GM20431 (cell line): ENCODE measurements around the gene MUC5AC.

Source experiments
- in situ Hi-C: fragments of 300-500 bp; cut with MseI, MboI; formaldehyde crosslinking; loops from one replicate; pipeline ENCODE4 v1.15.0; 2020; ENCODE audit warnings: low sequenced_read_pairs; ENCODE audit not compliant: unreplicated experiment

Gene MUC5AC

DNA sequence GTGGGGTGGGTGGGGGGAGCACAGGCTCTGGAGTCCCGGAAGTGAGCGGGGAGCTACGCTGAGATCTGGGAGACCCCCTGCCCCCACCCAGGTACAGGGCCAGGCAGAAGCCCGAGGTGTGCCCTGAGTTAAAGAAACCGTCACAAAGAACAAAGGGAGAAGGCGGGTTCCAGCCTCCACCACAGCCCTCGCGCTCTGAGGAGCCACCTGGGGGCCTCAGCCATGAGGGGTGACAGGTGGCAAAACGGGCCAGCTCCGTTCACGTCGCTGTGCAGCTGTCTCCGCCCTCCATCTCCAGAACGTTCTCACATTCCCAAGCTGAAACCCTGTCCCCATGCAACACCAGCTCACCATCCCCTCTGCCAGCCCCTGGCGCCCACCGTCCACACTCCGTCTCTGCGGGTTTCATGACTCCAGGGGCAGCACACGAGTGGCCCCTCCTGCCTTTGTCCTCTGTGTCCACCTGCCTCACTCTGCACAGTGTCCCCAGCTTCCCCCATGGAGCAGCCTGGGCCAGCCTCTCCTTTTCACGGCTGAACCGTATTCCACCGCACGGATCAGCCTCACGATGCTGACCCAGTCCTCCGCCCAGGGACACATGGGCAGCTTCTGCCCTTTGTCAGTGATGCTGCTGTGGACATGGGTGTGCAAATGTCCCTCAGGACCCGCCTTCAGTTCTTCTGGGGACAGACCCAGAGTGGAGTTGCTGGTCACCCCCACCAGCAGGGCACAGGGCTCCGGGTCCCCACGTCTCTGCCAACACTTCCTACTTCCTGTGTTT is 63.4 kb downstream of the MUC5AC start:
- in situ Hi-C loops: no loop called here

- in situ Hi-C loops: no loop called here
These were observed 64.1 kb downstream of the MUC5AC start for GRCh38 chr11:1221848-1222311.

DNA sequence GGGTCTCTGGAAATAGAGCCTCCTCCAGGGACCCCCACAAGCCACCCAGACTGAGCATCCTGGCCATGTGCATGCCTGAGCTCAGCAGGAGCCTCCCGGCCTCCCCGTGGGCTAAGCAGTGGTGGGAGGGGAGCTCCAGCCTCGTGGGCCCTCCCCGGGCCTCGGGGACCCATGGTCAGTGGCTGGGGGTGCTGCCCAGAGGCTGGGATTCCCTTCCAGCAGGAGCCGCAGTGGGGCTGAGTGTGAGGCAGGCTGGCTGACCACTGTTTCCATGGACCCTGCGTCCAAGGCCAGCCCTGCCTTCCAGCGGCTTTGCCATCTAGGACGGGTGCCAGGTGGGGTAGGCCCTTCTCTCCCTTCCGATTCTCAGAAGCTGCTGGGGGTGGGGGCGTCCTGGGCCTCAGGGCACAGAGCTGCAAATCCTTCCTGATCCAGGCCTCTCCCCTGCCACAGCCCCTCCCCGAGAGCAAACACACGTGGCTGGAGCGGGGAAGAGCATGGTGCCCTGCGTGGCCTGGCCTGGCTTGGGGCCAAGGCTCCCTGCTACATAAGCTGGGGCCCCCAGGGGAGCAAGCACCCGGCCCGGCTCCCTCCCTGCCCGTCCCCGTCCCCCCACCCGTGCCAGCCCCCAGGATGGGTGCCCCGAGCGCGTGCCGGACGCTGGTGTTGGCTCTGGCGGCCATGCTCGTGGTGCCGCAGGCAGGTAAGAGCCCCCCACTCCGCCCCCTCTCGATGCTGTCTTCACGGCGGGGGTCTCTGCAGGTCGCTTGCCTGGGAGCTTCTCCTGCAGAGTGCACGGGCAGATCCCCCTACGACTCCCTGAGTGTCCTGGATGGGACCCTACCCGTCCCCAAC is 65.0 kb downstream of the MUC5AC start, which contains the start of gene MUC5B:
MUC5B (plus strand) TSS at position 576 of the 855 bp plus-strand sequence; CDS start at position 634, 58 bp downstream.
- in situ Hi-C loops: no loop called here

GRCh38 chr11:1223346-1224110 is 65.8 kb downstream of the MUC5AC start:
- in situ Hi-C loops: no loop called here

GRCh38 chr11:1224111-1224490 is 66.3 kb downstream of the MUC5AC start:
- in situ Hi-C loops: no loop called here

DNA sequence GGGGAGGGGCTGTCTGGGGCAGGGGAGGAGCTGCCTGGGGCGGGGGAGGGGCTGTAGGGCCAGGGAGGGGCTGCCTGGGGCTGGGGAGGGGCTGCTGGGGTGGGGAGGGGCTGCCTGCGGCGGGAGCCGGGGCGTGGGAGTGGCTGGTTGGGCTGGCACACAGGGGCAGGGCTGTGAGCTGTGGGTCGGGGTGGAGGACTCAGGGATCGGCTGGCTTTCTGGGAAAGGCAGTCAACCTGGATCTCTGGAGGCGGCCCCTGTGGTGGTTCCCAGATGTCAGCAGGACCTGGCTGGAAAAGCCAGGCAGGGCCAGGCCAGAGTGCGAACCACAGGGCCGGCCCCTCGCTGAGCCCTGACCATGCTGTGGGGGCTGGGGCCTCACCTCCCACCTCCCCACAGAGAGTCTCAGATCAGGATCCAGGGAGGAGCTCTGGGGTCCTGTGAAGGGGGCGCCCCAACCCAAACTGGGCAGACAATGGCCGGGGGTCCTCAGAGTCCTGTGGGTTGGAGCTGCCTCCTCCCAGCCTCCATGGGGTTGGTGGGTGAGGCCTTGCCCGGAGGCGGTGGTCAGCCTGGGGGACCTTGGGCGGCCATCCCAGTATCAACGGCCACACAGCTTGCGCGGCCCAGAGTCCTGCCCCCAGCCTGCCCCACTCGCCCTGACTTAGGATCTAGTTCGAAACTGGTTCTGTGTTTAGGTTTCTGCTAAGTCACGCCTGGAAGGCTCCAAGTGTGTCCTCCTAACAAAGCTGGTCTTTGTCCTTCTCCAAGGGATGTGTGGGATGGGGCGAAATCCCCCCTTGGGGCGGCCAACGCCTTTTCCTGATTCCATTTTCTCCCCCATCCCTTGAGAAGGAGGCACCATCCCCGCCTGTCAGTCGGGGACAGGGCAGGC is 67.0 kb downstream of the MUC5AC start:
- in situ Hi-C loops: no loop called here

DNA sequence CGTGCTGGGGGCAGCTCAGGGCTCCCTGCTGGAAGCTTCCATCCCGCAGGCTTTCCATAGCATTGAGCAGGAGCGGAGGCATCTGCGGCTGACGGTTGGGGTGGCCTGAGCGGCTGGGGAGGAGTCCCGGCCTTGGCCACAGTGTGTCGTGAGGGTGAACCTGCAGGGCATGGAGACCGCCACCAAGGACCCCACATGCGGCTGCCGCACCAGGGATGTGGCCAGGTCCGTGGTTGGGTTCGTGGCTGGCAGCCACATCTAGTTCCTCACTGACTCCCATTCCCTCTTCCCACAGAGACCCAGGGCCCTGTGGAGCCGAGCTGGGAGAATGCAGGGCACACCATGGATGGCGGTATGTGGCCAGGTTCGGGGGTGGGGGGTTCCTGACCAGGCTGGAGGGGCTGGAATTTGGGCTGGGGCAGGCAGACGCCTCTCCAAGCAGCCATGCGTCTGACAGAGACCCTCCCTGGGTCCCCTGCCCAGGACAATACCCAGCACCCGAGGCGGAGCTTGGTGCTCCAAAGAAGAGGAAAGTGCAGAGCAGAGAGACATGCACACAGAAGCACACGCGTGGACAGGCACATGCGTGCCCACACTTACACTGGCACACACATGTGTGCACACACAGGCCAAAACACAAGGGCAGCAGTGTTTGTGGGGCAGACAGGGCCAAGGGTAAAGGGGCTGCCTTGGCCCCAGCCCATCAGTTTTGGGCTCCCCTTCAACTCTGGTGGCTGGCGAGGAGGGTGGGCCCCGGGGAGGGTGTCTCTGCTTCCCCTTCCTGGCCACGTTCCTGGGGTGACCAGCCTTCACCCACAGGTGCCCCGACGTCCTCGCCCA is 67.9 kb downstream of the MUC5AC start:
- in situ Hi-C loops: no loop called here

DNA sequence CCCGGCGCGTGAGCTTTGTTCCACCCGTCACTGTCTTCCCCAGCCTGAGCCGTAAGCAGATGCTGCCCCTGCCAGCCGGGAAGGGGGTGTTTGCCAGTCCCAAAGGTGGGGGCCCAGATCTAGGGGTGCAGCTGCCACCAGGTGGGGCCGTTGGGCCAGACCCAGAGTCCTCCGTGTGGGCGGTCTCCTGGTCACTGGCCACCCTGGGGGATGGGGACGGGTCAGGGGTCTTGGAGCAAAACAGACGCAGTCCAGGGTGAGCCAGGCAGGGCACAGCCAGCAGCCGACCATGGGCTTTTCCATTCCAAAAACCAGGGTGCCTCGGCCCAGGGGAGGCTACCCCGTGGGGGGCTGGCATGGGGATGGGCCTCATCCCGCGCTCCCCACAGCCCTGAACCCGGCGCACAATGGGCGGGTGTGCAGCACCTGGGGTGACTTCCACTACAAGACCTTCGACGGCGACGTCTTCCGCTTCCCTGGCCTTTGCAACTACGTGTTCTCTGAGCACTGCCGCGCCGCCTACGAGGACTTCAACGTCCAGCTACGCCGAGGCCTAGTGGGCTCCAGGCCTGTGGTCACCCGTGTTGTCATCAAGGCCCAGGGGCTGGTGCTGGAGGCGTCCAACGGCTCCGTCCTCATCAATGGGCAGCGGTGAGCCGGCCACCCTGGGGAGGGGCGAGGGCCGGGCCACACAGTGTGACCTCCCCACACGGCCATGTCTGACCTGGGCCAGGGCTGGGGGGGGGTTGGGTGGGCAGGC is 68.7 kb downstream of the MUC5AC start:
- in situ Hi-C loops: no loop called here

GRCh38 chr11:1226986-1227550 is 69.3 kb downstream of the MUC5AC start:
- in situ Hi-C loops: no loop called here

GRCh38 chr11:1227551-1228100 is 69.9 kb downstream of the MUC5AC start:
- in situ Hi-C loops: no loop called here

GRCh38 chr11:1228101-1228821 is 70.5 kb downstream of the MUC5AC start:
- in situ Hi-C loops: no loop called here

DNA sequence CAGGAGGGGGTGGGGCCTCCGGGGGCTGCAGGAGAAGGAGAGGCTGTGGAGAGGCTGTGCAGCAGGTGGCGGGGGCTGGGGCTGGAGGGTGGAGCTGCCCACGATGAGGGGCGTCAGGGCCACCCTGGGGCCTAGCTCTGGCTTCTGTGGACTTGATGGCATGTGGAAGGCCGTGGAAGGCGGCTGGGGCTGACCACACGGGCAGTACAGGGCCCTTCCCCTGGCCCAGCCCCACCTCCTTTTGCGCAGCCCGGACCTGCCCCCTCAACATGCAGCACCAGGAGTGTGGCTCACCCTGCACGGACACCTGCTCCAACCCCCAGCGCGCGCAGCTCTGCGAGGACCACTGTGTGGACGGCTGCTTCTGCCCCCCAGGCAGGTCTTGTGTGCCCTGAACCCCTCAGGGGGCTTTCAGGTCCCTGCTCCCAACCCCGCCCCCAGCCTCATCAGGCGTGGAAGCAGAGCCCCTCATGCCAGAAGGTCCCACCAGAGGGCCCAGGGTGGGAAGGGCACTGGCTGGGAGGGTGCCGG is 71.2 kb downstream of the MUC5AC start:
- in situ Hi-C loops: no loop called here

DNA sequence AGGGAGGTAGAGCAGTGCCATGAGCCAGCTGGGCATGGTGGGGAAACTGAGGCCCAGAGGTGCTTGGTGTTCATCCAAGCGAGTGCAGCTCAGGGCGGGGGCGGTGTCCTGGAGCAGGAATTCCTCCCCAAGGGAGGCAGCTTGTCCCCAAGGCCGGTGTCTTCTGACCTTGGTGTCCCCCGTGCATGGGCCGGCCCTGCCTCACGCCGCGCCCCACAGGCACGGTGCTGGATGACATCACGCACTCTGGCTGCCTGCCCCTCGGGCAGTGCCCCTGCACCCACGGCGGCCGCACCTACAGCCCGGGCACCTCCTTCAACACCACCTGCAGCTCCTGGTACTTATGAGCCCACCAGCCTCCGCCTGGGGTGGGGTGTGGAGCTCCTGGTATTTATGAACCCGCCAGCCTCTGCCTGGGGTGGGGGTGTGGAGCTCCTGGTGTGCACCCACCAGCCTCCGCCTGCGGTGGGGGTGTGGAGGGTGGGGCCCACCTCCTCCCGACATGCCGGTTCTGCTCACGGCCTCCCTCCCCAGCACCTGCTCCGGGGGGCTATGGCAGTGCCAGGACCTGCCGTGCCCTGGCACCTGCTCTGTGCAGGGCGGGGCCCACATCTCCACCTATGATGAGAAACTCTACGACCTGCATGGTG is 71.8 kb downstream of the MUC5AC start:
- in situ Hi-C loops: no loop called here

- in situ Hi-C loops: no loop called here
These were observed 72.3 kb downstream of the MUC5AC start for GRCh38 chr11:1230121-1230455.

- in situ Hi-C loops: no loop called here
These were observed 73.0 kb downstream of the MUC5AC start for GRCh38 chr11:1230456-1231395.
